Peyer's patch (tissue), 4 donors: ENCODE data around the gene CNTNAP5. TPM values are rescaled to one million over a fixed set of nuclear protein-coding genes. Genes with fewer than 3 reads are reported as not detected.

Source experiments
- DNase-seq, 3 donors: peaks; one replicate each; pipeline ENCODE4 v3.0.0-alpha.2; 2017 to 2019
- H3K27ac ChIP-seq, 4 donors: fragments of 200-600 bp; sonication (generic); one replicate each; pipeline ENCODE4 v1.5.1; 2016 to 2019
- H3K27me3 ChIP-seq, 2 donors: fragments of 200-600 bp; sonication (generic); one replicate each; pipeline ENCODE4 v1.5.1; 2019
- H3K36me3 ChIP-seq, 3 donors: fragments of 200-600 bp; sonication (generic); one replicate each; pipeline ENCODE4 v1.5.1; 2016 to 2019
- H3K4me1 ChIP-seq, 4 donors: fragments of 200-600 bp; sonication (generic); one replicate each; pipeline ENCODE4 v1.5.1; 2016 to 2019
- H3K4me3 ChIP-seq, 4 donors: fragments of 200-600 bp; sonication (generic); 1 replicate in 3 of 4; 2 replicates in 1 of 4; pipeline ENCODE4 v1.5.1; 2016 to 2019; ENCODE audit warnings: mild to moderate bottlenecking in 1 of 4
- H3K9me3 ChIP-seq, 4 donors: fragments of 200-600 bp; sonication (generic); one replicate each; pipeline ENCODE4 v1.5.1; 2016 to 2019; ENCODE audit warnings: mild to moderate bottlenecking in 1 of 4
- POLR2A ChIP-seq, 2 donors: fragments of 450-650 bp; IDR thresholded peaks; one replicate each; pipeline ENCODE4 v1.5.1; 2017; ENCODE audit warnings: antibody characterized with exemption in 2 of 2, mild to moderate bottlenecking in 2 of 2, moderate library complexity in 2 of 2
- total RNA-seq, 4 donors: library from RNA; depleted of rRNA; stranded (reverse); fragments of >200 nt; gene quantifications; one replicate each; pipeline ENCODE4 v1.1.0, GENCODE V29; 2016
- TF ChIP-seq, protein P1 (sequence below), 6 experiments: fragments of 450-650 bp in 4 of 6; fragments of 200-600 bp in 2 of 6; sonication (generic) in 1 of 6; IDR thresholded peaks; one replicate each; pipeline ENCODE4 v1.5.1; 2017 to 2019; ENCODE audit warnings: antibody characterized with exemption in 6 of 6, mild to moderate bottlenecking in 3 of 6, moderate library complexity in 1 of 6

CNTNAP5 gene
- total RNA-seq, 4 donors from 2014 or later: not detected

GRCh38 chr2:124323321-124323720 lies 298.2 kb downstream of the CNTNAP5 start:
- Histone ChIP-seq H3K4me3 (no peak overlapping the region), H3K36me3 (no peaks in the 10 kb centered on the region), H3K4me1 (no peaks in the 10 kb centered on the region), H3K27me3 (no peaks in the 10 kb centered on the region), H3K9me3 (no peaks in the 10 kb centered on the region), H3K27ac (no peak overlapping the region)
- TF ChIP-seq, protein P1, sequence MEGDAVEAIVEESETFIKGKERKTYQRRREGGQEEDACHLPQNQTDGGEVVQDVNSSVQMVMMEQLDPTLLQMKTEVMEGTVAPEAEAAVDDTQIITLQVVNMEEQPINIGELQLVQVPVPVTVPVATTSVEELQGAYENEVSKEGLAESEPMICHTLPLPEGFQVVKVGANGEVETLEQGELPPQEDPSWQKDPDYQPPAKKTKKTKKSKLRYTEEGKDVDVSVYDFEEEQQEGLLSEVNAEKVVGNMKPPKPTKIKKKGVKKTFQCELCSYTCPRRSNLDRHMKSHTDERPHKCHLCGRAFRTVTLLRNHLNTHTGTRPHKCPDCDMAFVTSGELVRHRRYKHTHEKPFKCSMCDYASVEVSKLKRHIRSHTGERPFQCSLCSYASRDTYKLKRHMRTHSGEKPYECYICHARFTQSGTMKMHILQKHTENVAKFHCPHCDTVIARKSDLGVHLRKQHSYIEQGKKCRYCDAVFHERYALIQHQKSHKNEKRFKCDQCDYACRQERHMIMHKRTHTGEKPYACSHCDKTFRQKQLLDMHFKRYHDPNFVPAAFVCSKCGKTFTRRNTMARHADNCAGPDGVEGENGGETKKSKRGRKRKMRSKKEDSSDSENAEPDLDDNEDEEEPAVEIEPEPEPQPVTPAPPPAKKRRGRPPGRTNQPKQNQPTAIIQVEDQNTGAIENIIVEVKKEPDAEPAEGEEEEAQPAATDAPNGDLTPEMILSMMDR (IDR thresholded peaks at IDR 0.05): no peak
- no peak for TF ChIP-seq POLR2A (IDR thresholded peaks at IDR 0.05)
- no peak for DNase-seq

GRCh38 chr2:124325667-124326440 lies 300.8 kb downstream of the CNTNAP5 start:
- no peaks in the 10 kb centered on the region for H3K9me3 ChIP-seq
- no peak overlapping the region for H3K27ac ChIP-seq
- H3K4me1 ChIP-seq: no peaks in the 10 kb centered on the region
- H3K4me3 ChIP-seq: no peak overlapping the region
- no peaks in the 10 kb centered on the region for H3K27me3 ChIP-seq
- DNase-seq: no peak
- no peaks in the 10 kb centered on the region for H3K36me3 ChIP-seq
- TF ChIP-seq, protein P1 (IDR thresholded peaks at IDR 0.05): no peak
- TF ChIP-seq POLR2A (IDR thresholded peaks at IDR 0.05): no peak

DNA sequence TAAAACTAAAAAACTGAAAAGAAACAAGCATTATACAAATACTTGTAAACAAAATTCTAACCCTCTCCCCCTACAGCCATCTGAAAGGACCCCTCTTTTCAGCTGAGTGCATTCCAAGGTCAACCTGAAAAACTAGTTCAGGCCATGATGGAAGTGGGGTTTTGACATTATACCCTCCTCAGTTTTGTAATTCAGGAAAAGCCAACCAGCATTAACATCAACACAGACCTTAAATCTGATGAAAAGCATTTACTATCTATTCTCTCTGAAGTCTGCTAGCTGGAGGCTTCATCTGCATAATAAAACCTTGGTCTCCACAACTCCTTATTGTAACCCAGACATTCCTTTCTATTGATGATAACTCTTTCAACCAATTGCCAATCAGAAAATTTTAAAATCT lies 302.2 kb downstream of the CNTNAP5 start:
- no peaks in the 10 kb centered on the region for H3K9me3 ChIP-seq
- H3K36me3 ChIP-seq: no peaks in the 10 kb centered on the region
- DNase-seq: no peak
- H3K27me3 ChIP-seq: no peaks in the 10 kb centered on the region
- no peak overlapping the region for H3K4me3 ChIP-seq
- no peaks in the 10 kb centered on the region for H3K4me1 ChIP-seq
- no peak overlapping the region for H3K27ac ChIP-seq
- TF ChIP-seq, protein P1 (IDR thresholded peaks at IDR 0.05): no peak
- TF ChIP-seq POLR2A (IDR thresholded peaks at IDR 0.05): no peak

- H3K36me3 ChIP-seq: no peaks in the 10 kb centered on the region
- DNase-seq: no peak
- no peak overlapping the region for H3K4me3 ChIP-seq
- TF ChIP-seq POLR2A (IDR thresholded peaks at IDR 0.05): no peak
- TF ChIP-seq, protein P1 (IDR thresholded peaks at IDR 0.05): no peak
- no peaks in the 10 kb centered on the region for H3K4me1 ChIP-seq
- no peak overlapping the region for H3K27ac ChIP-seq
- no peaks in the 10 kb centered on the region for H3K9me3 ChIP-seq
- no peaks in the 10 kb centered on the region for H3K27me3 ChIP-seq
These were observed 303.3 kb downstream of the CNTNAP5 start for GRCh38 chr2:124328397-124328796.

DNA sequence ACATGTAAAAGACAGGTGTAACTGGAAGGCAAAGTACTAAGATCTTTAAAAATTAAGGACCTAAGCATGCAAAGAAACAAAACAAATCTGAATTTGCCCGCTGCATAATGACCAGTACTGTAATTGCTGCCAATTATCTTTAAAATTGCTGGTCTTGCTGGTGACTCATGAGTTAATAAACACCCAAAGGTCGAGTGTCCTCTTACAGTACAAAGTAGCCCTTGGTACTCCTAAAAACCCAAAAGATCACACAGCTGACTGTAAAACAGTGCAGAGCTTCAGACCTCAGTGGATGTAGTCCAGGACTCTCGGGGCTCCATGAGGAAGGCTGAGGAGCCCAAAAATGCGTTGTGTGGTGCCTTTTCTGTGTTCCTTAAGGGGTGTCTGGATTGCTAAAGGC lies 308.7 kb downstream of the CNTNAP5 start:
- H3K27me3 ChIP-seq: no peaks in the 10 kb centered on the region
- DNase-seq: no peak
- H3K4me3 ChIP-seq: no peak overlapping the region
- H3K36me3 ChIP-seq: no peaks in the 10 kb centered on the region
- peaks cover 0 to 2% (median 0%) of the 10 kb centered on the region in 4 donors for H3K9me3 ChIP-seq
- no peak overlapping the region for H3K27ac ChIP-seq
- H3K4me1 ChIP-seq: no peaks in the 10 kb centered on the region
- TF ChIP-seq, protein P1 (IDR thresholded peaks at IDR 0.05): no peak
- TF ChIP-seq POLR2A (IDR thresholded peaks at IDR 0.05): no peak
